Fibroblast of mammary gland (primary cell): ENCODE measurements around the gene BTBD1.
"Not testable (repeated sequence)": the region's sequence is repeated elsewhere in the genome, so short reads cannot be mapped to it uniquely, and the experiment has no call there.

Experiments
- DNase-seq: peaks from one replicate; pipeline ENCODE4 v3.0.0-alpha.2; 2010; ENCODE audit warnings: low read depth
- H3K4me3 ChIP-seq: 2 replicates; pipeline ENCODE4 v1.5.1; 2011; ENCODE audit warnings: low read depth, mild to moderate bottlenecking, low read length, moderate library complexity; ENCODE audit not compliant: control insufficient read depth
- CTCF ChIP-seq: conservative IDR thresholded peaks from 2 replicates; pipeline ENCODE4 v1.5.1; 2011; ENCODE audit warnings: low read depth, low read length, inconsistent platforms; ENCODE audit not compliant: control insufficient read depth, insufficient read depth

BTBD1 gene

GRCh38 chr15:83011271-83012075, 55.6 kb downstream of the BTBD1 start, which contains the start of gene C15orf40:
Gene C15orf40 (minus strand): TSS chr15:83011639. CDS start chr15:83011607, 32 bp downstream.
- TF ChIP-seq CTCF: peak; percentile 42
- DNase-seq: peak; percentile 87
- peak within 1 kb of the TSS; percentile 92 for H3K4me3 ChIP-seq

GRCh38 chr15:83010709-83011270, 56.3 kb downstream of the BTBD1 start:
- TF ChIP-seq CTCF: peak; percentile 96
- DNase-seq: peak; percentile 84
- peak overlapping the region; percentile 92 for H3K4me3 ChIP-seq

GRCh38 chr15:83000672-83001031, 66.4 kb downstream of the BTBD1 start:
- not testable (repeated sequence) for H3K4me3 ChIP-seq, DNase-seq

GRCh38 chr15:82999905-83000671, 67.0 kb downstream of the BTBD1 start:
- peak; percentile 66 for TF ChIP-seq CTCF

GRCh38 chr15:82999426-82999825, 67.6 kb downstream of the BTBD1 start:
- H3K4me3 ChIP-seq: no peak overlapping the region
- TF ChIP-seq CTCF: no peak
- DNase-seq: peak; percentile 13

More at GRCh38 chr15:82999905-83000671, 67.0 kb downstream of the BTBD1 start:
- peak; percentile 75 for DNase-seq
- H3K4me3 ChIP-seq: peak overlapping the region; percentile 35

- TF ChIP-seq CTCF: no peak
- DNase-seq: peak; percentile 11
- no peak overlapping the region for H3K4me3 ChIP-seq
Observed at GRCh38 chr15:82995938-82996337, 71.1 kb downstream of the BTBD1 start.

- no peak overlapping the region for H3K4me3 ChIP-seq
- no peak for DNase-seq
- no peak for TF ChIP-seq CTCF
Observed at GRCh38 chr15:82995076-82995475, 72.0 kb downstream of the BTBD1 start.
